Endothelial cell of umbilical vein (primary cell): ENCODE data around the gene ATP2B2. TPM values are rescaled to one million over a fixed set of nuclear protein-coding genes. Genes with fewer than 3 reads are reported as not detected.

ENCODE experiments used
- BruUV-seq: library from RNA; stranded (reverse); fragments of 400-500 nt; replicated peaks from 2 replicates; lab custom pipeline; 2021; lab: Mats Ljungman, UMichigan
- CTCF ChIA-PET: fragments of 300-600, 350-600 bp; sonication (Branson Sonifier 250); formaldehyde crosslinking; loops from one replicate; lab custom pipeline; 2021; ENCODE audit warnings: antibody characterized with exemption, inconsistent platforms; lab: Charles Lee
- POLR2A ChIA-PET: fragments of 300-600, 350-600 bp; sonication (Branson Sonifier 250); formaldehyde crosslinking; loops from one replicate; lab custom pipeline; 2021; ENCODE audit warnings: antibody characterized with exemption, inconsistent platforms; lab: Charles Lee
- DNase-seq: peaks from one replicate; pipeline ENCODE4 v3.0.0-alpha.2; 2011; ENCODE audit warnings: low read depth, low spot score
- FAIRE-seq: peaks from 2 replicates; lab custom pipeline; 2011; peaks lifted over from hg19 to GRCh38; lab: Jason Lieb, UNC
- H2AFZ ChIP-seq: 2 replicates; pipeline ENCODE4 v1.6.0; 2012; ENCODE audit warnings: low read depth, low read length, control low read depth, inconsistent platforms
- H3K27ac ChIP-seq: 2 replicates; pipeline ENCODE4 v1.5.1; 2011; ENCODE audit warnings: low read depth, mild to moderate bottlenecking, control low read depth, low read length, moderate library complexity; ENCODE audit not compliant: insufficient read depth
- H3K27me3 ChIP-seq, 2 experiments: 2 replicates each; pipeline versions ENCODE4 v1.6.0 to v1.6.1; 2011; ENCODE audit warnings: low read length in 2 of 2, mixed read lengths in 1 of 2; ENCODE audit not compliant: control insufficient read depth in 2 of 2, insufficient read depth in 2 of 2
- H3K36me3 ChIP-seq, 2 experiments: 2 replicates in 1 of 2; 3 replicates in 1 of 2; pipeline ENCODE4 v1.5.1; 2011; ENCODE audit warnings: low read length in 2 of 2, mild to moderate bottlenecking in 1 of 2, moderate library complexity in 1 of 2; ENCODE audit not compliant: control insufficient read depth in 2 of 2, insufficient read depth in 2 of 2; ENCODE audit errors: extremely low read depth in 1 of 2
- H3K4me1 ChIP-seq: 3 replicates; pipeline ENCODE4 v1.5.1; 2011; ENCODE audit warnings: mild to moderate bottlenecking, low read length; ENCODE audit not compliant: control insufficient read depth, insufficient read depth; ENCODE audit errors: extremely low read depth
- H3K4me2 ChIP-seq: 2 replicates; pipeline ENCODE4 v1.6.1; 2011; ENCODE audit warnings: low read length, control low read depth, mixed read lengths; ENCODE audit not compliant: insufficient read depth
- H3K4me3 ChIP-seq, 3 experiments: fragments of 200-600 bp in 1 of 3; sonication (generic), shearing (Covaris generic) in 1 of 3; replicated peaks in 1 of 3; 2 replicates each; pipeline ENCODE4 v1.5.1; 2011 to 2016; ENCODE audit warnings: control low read depth in 3 of 3, low read length in 3 of 3, mild to moderate bottlenecking in 2 of 3, inconsistent platforms in 1 of 3, low read depth in 1 of 3, moderate library complexity in 1 of 3; ENCODE audit not compliant: insufficient read depth in 1 of 3
- H3K79me2 ChIP-seq: 2 replicates; pipeline ENCODE4 v1.6.0; 2012; ENCODE audit warnings: low read length, inconsistent platforms; ENCODE audit not compliant: control insufficient read depth, insufficient read depth
- H3K9ac ChIP-seq: replicated peaks from 2 replicates; pipeline ENCODE3; 2011; ENCODE audit warnings: low read length, control low read depth; ENCODE audit not compliant: insufficient read depth; ENCODE audit errors: extremely low read depth
- H3K9me1 ChIP-seq: replicated peaks from 3 replicates; pipeline ENCODE4 v1.6.0; 2011; ENCODE audit warnings: mild to moderate bottlenecking, low read length; ENCODE audit not compliant: control insufficient read depth, insufficient read depth; ENCODE audit errors: extremely low read depth
- H3K9me3 ChIP-seq: replicated peaks from 2 replicates; pipeline ENCODE4 v1.5.1; 2012; ENCODE audit warnings: low read length, inconsistent platforms; ENCODE audit not compliant: control insufficient read depth, insufficient read depth
- H4K20me1 ChIP-seq: replicated peaks from 2 replicates; pipeline ENCODE3; 2011; ENCODE audit warnings: mild to moderate bottlenecking, low read length; ENCODE audit not compliant: control insufficient read depth, insufficient read depth; ENCODE audit errors: extremely low read depth
- EZH2 ChIP-seq: IDR thresholded peaks from 2 replicates; pipeline ENCODE4 v1.6.1; 2012; ENCODE audit warnings: borderline replicate concordance, low read depth, mild to moderate bottlenecking, moderate library complexity, low read length, inconsistent platforms; ENCODE audit not compliant: severe bottlenecking
- FOS ChIP-seq: IDR thresholded peaks from 2 replicates; pipeline ENCODE4 v1.6.1; 2011; ENCODE audit warnings: mild to moderate bottlenecking, low read length, moderate library complexity, borderline replicate concordance; ENCODE audit not compliant: insufficient read depth
- GATA2 ChIP-seq: IDR thresholded peaks from 2 replicates; pipeline ENCODE4 v1.7.0; 2011; ENCODE audit warnings: low read depth, mild to moderate bottlenecking, moderate library complexity, mixed read lengths, low read length; ENCODE audit not compliant: insufficient read length, insufficient read depth
- POLR2A ChIP-seq: IDR thresholded peaks from 2 replicates; pipeline ENCODE4 v1.6.1; 2012; ENCODE audit warnings: low read depth, mild to moderate bottlenecking, control low read depth, low read length
- POLR2AphosphoS5 ChIP-seq: IDR thresholded peaks from 2 replicates; pipeline ENCODE4 v1.6.1; 2012; ENCODE audit warnings: low read depth, mild to moderate bottlenecking, control low read depth, low read length, moderate library complexity; ENCODE audit not compliant: insufficient read depth
- dilution Hi-C: fragments of 300-500 bp; cut with MboI; formaldehyde crosslinking; loops from one replicate; pipeline ENCODE4 v1.15.0; 2019; ENCODE audit warnings: low sequenced_read_pairs; ENCODE audit not compliant: extremely low pct_ligation_motif_present
- intact Hi-C: fragments of 100-400 bp; cut with micrococcal nuclease; formaldehyde crosslinking; loops from one replicate; pipeline ENCODE4 v1.10.0; 2022
- polyA plus RNA-seq, 4 experiments: library from polyadenylated mRNA; depleted of rRNA in 3 of 4; stranded (reverse) in 3 of 4; unstranded in 1 of 4; fragments of >200 nt; gene quantifications; 2 replicates each; pipeline versions ENCODE4 v1.2.1 to v1.2.3, GENCODE V29; 2011 to 2012; ENCODE audit warnings: missing spikeins in 1 of 4
- total RNA-seq: library from RNA; stranded (reverse); gene quantifications from 2 replicates; pipeline ENCODE4 v1.2.3, GENCODE V29; 2021
- TF ChIP-seq, protein P1 (sequence below): IDR thresholded peaks from 2 replicates; pipeline ENCODE4 v1.6.1; 2011; ENCODE audit not compliant: insufficient read depth, insufficient read length
- TF ChIP-seq, protein P2 (sequence below), 2 donors: IDR thresholded peaks; 1 replicate in 1 of 2; 2 replicates in 1 of 2; pipeline ENCODE4 v1.5.1; 2011; ENCODE audit warnings: low read length in 2 of 2, mild to moderate bottlenecking in 2 of 2, moderate library complexity in 2 of 2, control low read depth in 1 of 2, inconsistent platforms in 1 of 2, low read depth in 1 of 2; ENCODE audit not compliant: insufficient read depth in 1 of 2; ENCODE audit errors: extremely low read depth in 1 of 2

Gene ATP2B2
- total and polyA plus RNA-seq, 2 donors (not counting 3 experiments of a cell fraction or from before 2014, with no cell fraction given), result not detected

DNA sequence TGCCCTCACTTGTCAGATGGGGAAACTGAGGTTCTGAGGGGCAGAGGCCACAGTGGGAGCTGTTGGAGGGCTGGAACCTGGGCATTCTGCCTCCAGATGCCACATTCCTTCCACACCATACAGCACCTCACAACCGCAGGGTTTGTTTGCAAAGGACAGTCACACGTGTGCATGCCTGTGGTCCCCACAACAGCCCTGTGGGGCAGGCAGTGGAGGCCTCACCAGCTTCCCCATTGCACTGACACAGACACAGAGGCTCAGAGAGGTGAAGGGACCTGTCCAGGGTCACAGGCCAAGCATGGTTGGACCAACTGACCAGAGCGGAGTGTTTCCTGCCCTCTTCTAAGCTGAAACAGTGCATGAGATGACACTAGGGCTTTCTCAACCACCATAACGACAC, 109.3 kb downstream of the ATP2B2 start:
- Histone ChIP-seq H3K27ac (no peak overlapping the region), H3K9ac (no peak overlapping the region), H3K4me2 (no peak overlapping the region), H3K9me3 (no peaks in the 10 kb centered on the region), H3K4me3 (no peak overlapping the region), H3K9me1 (no peaks in the 10 kb centered on the region), H2AFZ (no peak overlapping the region), H4K20me1 (no peaks in the 10 kb centered on the region), H3K36me3 (no peaks in the 10 kb centered on the region), H3K79me2 (no peaks in the 10 kb centered on the region), H3K27me3 (no peaks in the 10 kb centered on the region), H3K4me1 (no peaks in the 10 kb centered on the region)
- ChIA-PET POLR2A (no interaction called here), CTCF (no interaction called here)
- no TSS peak for BruUV-seq
- no peak for TF ChIP-seq POLR2A
- TF ChIP-seq POLR2AphosphoS5, result no peak
- no peak for TF ChIP-seq EZH2
- TF ChIP-seq, protein P1, sequence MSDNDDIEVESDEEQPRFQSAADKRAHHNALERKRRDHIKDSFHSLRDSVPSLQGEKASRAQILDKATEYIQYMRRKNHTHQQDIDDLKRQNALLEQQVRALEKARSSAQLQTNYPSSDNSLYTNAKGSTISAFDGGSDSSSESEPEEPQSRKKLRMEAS, result no peak
- TF ChIP-seq, protein P2, sequence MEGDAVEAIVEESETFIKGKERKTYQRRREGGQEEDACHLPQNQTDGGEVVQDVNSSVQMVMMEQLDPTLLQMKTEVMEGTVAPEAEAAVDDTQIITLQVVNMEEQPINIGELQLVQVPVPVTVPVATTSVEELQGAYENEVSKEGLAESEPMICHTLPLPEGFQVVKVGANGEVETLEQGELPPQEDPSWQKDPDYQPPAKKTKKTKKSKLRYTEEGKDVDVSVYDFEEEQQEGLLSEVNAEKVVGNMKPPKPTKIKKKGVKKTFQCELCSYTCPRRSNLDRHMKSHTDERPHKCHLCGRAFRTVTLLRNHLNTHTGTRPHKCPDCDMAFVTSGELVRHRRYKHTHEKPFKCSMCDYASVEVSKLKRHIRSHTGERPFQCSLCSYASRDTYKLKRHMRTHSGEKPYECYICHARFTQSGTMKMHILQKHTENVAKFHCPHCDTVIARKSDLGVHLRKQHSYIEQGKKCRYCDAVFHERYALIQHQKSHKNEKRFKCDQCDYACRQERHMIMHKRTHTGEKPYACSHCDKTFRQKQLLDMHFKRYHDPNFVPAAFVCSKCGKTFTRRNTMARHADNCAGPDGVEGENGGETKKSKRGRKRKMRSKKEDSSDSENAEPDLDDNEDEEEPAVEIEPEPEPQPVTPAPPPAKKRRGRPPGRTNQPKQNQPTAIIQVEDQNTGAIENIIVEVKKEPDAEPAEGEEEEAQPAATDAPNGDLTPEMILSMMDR (IDR thresholded peaks at IDR 0.05; ENCODE audit: extremely low read depth in 1 of 2, insufficient read depth in 1 of 2, low read depth in 1 of 2, low read length in 2 of 2), result no peak
- TF ChIP-seq FOS, result no peak
- TF ChIP-seq GATA2, result no peak
- FAIRE-seq, result no peak
- dilution Hi-C loops, result no loop called here
- intact Hi-C loops, result no loop called here
- no peak for DNase-seq
